Liver (tissue), 9 donors: ENCODE data around the gene SNRPN. TPM values are rescaled to one million over a fixed set of nuclear protein-coding genes. Genes with fewer than 3 reads are reported as not detected.

Experiments used
- DNase-seq: peaks from one replicate; pipeline ENCODE4 v3.0.0-alpha.2; 2017; ENCODE audit warnings: low spot score
- H3K27ac ChIP-seq, 2 donors: one replicate each; pipeline ENCODE4 v1.7.0; 2013; ENCODE audit warnings: inconsistent platforms in 2 of 2, low read length in 2 of 2, control low read depth in 1 of 2, low read depth in 1 of 2, mild to moderate bottlenecking in 1 of 2
- H3K27me3 ChIP-seq, 4 donors: one replicate each; pipeline versions ENCODE4 v1.6.1 to v1.7.0; 2013; ENCODE audit warnings: low read length in 3 of 4, inconsistent platforms in 1 of 4, mild to moderate bottlenecking in 1 of 4, moderate library complexity in 1 of 4; ENCODE audit not compliant: control insufficient read depth in 4 of 4, insufficient read depth in 4 of 4
- H3K36me3 ChIP-seq, 4 donors: one replicate each; pipeline versions ENCODE4 v1.6.1 to v1.7.0; 2013; ENCODE audit warnings: low read length in 3 of 4, mild to moderate bottlenecking in 3 of 4, low read depth in 1 of 4, moderate library complexity in 1 of 4; ENCODE audit not compliant: control insufficient read depth in 4 of 4, insufficient read depth in 3 of 4
- H3K4me1 ChIP-seq, 4 donors: one replicate each; pipeline versions ENCODE4 v1.6.1 to v1.7.0; 2013; ENCODE audit warnings: low read length in 3 of 4, mild to moderate bottlenecking in 3 of 4, moderate library complexity in 1 of 4; ENCODE audit not compliant: control insufficient read depth in 4 of 4, insufficient read depth in 4 of 4
- H3K4me3 ChIP-seq, 3 donors: one replicate each; pipeline versions ENCODE4 v1.6.1 to v1.7.0; 2013; ENCODE audit warnings: low read length in 3 of 3, control low read depth in 1 of 3, low read depth in 1 of 3, mild to moderate bottlenecking in 1 of 3
- H3K9ac ChIP-seq, 2 donors: one replicate each; pipeline ENCODE4 v1.7.0; 2013; ENCODE audit warnings: low read length in 2 of 2, mild to moderate bottlenecking in 2 of 2, moderate library complexity in 2 of 2, control low read depth in 1 of 2, low read depth in 1 of 2
- H3K9me3 ChIP-seq, 4 donors: one replicate each; pipeline versions ENCODE4 v1.6.1 to v1.7.0; 2013; ENCODE audit warnings: low read length in 3 of 4; ENCODE audit not compliant: control insufficient read depth in 4 of 4
- EGR1 ChIP-seq, 2 donors: IDR thresholded peaks; 2 replicates each; pipeline ENCODE4 v1.6.1; 2016 to 2018; ENCODE audit warnings: antibody characterized with exemption in 2 of 2, low read depth in 2 of 2
- FOXA1 ChIP-seq: IDR thresholded peaks from 2 replicates; pipeline ENCODE4 v1.6.1; 2016; ENCODE audit warnings: antibody characterized with exemption
- FOXA2 ChIP-seq: IDR thresholded peaks from 2 replicates; pipeline ENCODE4 v1.6.1; 2016; ENCODE audit warnings: antibody characterized with exemption
- GABPA ChIP-seq, 2 donors: IDR thresholded peaks in 1 of 2; conservative IDR thresholded peaks in 1 of 2; 2 replicates each; pipeline ENCODE4 v1.6.1; 2016; ENCODE audit warnings: antibody characterized with exemption in 2 of 2, mild to moderate bottlenecking in 1 of 2, moderate library complexity in 1 of 2
- HNF4A ChIP-seq, 2 donors: conservative IDR thresholded peaks; 2 replicates each; pipeline ENCODE4 v1.6.1; 2016; ENCODE audit warnings: antibody characterized with exemption in 2 of 2, mild to moderate bottlenecking in 2 of 2
- HNF4G ChIP-seq: IDR thresholded peaks from 2 replicates; pipeline ENCODE4 v1.6.1; 2016; ENCODE audit warnings: antibody characterized with exemption
- JUND ChIP-seq, 2 donors: IDR thresholded peaks; 2 replicates each; pipeline ENCODE4 v1.6.1; 2016; ENCODE audit warnings: antibody characterized with exemption in 2 of 2
- NR2F2 ChIP-seq: IDR thresholded peaks from 2 replicates; pipeline ENCODE4 v1.6.1; 2016; ENCODE audit warnings: antibody characterized with exemption
- RAD21 ChIP-seq, 2 donors: IDR thresholded peaks; 2 replicates each; pipeline ENCODE4 v1.6.1; 2016; ENCODE audit warnings: antibody characterized with exemption in 2 of 2, mild to moderate bottlenecking in 2 of 2
- REST ChIP-seq: IDR thresholded peaks from 2 replicates; pipeline ENCODE4 v1.6.1; 2016; ENCODE audit warnings: antibody characterized with exemption, mild to moderate bottlenecking
- RXRA ChIP-seq, 2 donors: IDR thresholded peaks; 2 replicates each; pipeline ENCODE4 v1.6.1; 2017 to 2018; ENCODE audit warnings: antibody characterized with exemption in 2 of 2, mild to moderate bottlenecking in 1 of 2
- SP1 ChIP-seq: IDR thresholded peaks from 2 replicates; pipeline ENCODE4 v1.6.1; 2018; ENCODE audit warnings: antibody characterized with exemption, mild to moderate bottlenecking
- TAF1 ChIP-seq: conservative IDR thresholded peaks from 2 replicates; pipeline ENCODE4 v1.6.1; 2016; ENCODE audit warnings: antibody characterized with exemption, mild to moderate bottlenecking
- YY1 ChIP-seq: IDR thresholded peaks from 2 replicates; pipeline ENCODE4 v1.6.1; 2016; ENCODE audit warnings: antibody characterized with exemption, mild to moderate bottlenecking
- ZBTB33 ChIP-seq: IDR thresholded peaks from 2 replicates; pipeline ENCODE4 v1.6.1; 2016; ENCODE audit warnings: antibody characterized with exemption
- WGBS: extraction: QIAGEN DNeasy Blood & Tissue Kit; methylation state at CpG from one replicate; pipeline ENCODE4 v1.1.7; 2013; 5-methylcytosine and 5-hydroxymethylcytosine counted together
- polyA plus RNA-seq, 2 donors: library from polyadenylated mRNA; stranded (reverse) in 1 of 2; unstranded in 1 of 2; fragments of 200-250 nt in 1 of 2; fragments of >200 nt in 1 of 2; fragmentation: Nextera tagmentation in 1 of 2; extraction: Ambion mirVana in 1 of 2; gene quantifications; one replicate each; pipeline versions ENCODE4 v1.2.1 to v1.2.3, GENCODE V29; 2013 to 2015
- total RNA-seq, 2 donors: library from RNA; depleted of rRNA; stranded (reverse); fragments of >200 nt; gene quantifications; one replicate each; pipeline ENCODE4 v1.2.3, GENCODE V29; 2014
- TF ChIP-seq, protein P1 (sequence below): IDR thresholded peaks from 2 replicates; pipeline ENCODE4 v1.6.1; 2016; ENCODE audit warnings: antibody characterized with exemption
- TF ChIP-seq, protein P2 (sequence below): IDR thresholded peaks from 2 replicates; pipeline ENCODE4 v1.6.1; 2016; ENCODE audit warnings: antibody characterized with exemption
- TF ChIP-seq, protein P3 (sequence below): fragments of 150-350 bp; IDR thresholded peaks from 2 replicates; pipeline ENCODE4 v1.5.1; 2017; ENCODE audit warnings: improper control_type of control experiment, low read depth, low read length; ENCODE audit not compliant: missing input control
- donor health status: healthy.
- donor health status: healthy.
- donor health status: healthy.
- donor health status: healthy.
- donor health status: healthy.

SNRPN gene
- total and polyA plus RNA-seq, 4 donors, result 29.9 to 90.7 (median 44.4) TPM

DNA sequence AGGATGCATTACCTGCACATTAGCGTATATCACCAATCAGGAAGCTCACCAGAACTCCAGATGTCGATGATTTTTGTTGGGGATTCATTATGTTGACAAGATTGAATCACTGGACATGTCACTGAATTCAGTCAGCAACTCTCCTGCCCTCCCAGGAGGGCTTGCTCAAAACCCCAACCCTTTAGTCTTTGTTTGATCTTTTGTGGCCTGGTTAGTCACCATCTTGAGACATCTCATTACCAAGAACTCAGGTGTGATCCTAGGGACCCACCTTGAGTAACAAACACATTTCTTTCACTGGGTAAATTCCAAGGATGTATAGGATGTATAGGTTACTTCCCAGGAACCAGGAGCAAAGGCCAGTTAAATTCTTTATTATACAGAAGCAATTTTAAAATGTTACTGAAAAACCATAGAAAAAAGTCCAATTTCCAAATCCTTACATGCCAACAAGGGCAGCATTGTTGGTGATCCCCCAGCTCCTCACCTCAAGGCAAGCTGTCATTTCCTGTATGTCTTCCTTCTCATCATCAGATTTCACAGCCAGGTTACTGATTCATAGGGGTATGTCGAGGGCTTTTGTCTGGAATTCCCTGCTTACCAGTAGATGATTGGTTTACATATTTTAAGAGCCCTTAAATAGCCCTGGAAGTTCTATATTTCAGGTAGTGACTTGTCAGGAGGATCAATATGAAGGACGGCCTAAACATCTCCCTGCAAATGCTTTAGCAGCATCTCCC is 11.7 kb downstream of the SNRPN start:
- Histone ChIP-seq H3K27me3 (no peaks in the 10 kb centered on the region), H3K4me3 (no peak overlapping the region), H3K9ac (no peak overlapping the region), H3K4me1 (peaks cover 0 to 3% (median 0%) of the 10 kb centered on the region in 4 donors), H3K9me3 (peaks cover 0 to 2% (median 0%) of the 10 kb centered on the region in 4 donors), H3K27ac (no peak overlapping the region), H3K36me3 (peaks cover 0 to 38% (median 17%) of the 10 kb centered on the region in 4 donors)
- DNase-seq, result no peak
- TF ChIP-seq, protein P1, sequence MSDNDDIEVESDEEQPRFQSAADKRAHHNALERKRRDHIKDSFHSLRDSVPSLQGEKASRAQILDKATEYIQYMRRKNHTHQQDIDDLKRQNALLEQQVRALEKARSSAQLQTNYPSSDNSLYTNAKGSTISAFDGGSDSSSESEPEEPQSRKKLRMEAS, result no peak
- TF ChIP-seq FOXA1 (no peak), FOXA2 (no peak), EGR1 (IDR thresholded peaks at IDR 0.05; ENCODE audit: low read depth in 2 of 2) (no peak)
- 71% methylated on average over 4 of the region's 4 CpGs for WGBS

DNA sequence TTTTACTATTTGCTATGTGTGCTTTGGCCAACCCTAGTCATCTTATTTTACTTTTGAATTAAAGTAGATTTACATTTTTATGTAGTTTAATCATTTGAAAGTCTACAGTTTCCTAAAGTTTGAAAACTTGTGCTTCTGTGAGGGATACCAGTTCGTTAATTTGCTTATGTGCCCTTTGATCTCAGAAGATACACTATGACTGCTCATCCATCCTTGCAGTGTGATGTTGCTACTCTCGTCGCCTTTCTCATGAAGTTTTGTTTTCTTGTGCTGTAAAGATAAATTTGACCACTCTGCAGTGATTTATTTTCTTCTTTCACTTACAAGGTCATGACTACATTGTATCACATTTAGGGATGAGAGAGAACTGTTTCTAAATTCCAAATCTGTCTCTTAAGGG is 16.3 kb downstream of the SNRPN start:
- no peak for DNase-seq
- Histone ChIP-seq H3K36me3 (peaks cover 2 to 45% (median 15%) of the 10 kb centered on the region in 4 donors), H3K9me3 (peaks cover 2 to 9% (median 4%) of the 10 kb centered on the region in 4 donors), H3K9ac (no peak overlapping the region), H3K4me1 (no peaks in the 10 kb centered on the region), H3K27me3 (no peaks in the 10 kb centered on the region), H3K27ac (no peak overlapping the region), H3K4me3 (no peak overlapping the region)
- TF ChIP-seq, protein P2, sequence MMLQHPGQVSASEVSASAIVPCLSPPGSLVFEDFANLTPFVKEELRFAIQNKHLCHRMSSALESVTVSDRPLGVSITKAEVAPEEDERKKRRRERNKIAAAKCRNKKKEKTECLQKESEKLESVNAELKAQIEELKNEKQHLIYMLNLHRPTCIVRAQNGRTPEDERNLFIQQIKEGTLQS, result no peak
- no peak for TF ChIP-seq YY1
- no peak for TF ChIP-seq RXRA (IDR thresholded peaks at IDR 0.05)
- no peak for TF ChIP-seq RAD21 (IDR thresholded peaks at IDR 0.05)
- TF ChIP-seq, protein P1, result no peak
- no peak for TF ChIP-seq TAF1
- no peak for TF ChIP-seq HNF4G
- TF ChIP-seq ZBTB33, result no peak
- no peak for TF ChIP-seq NR2F2
- WGBS, result 78% methylated on average over 3 of the region's 3 CpGs

GRCh38 chr15:24971772-24972171 is 17.0 kb downstream of the SNRPN start:
- no peak overlapping the region for H3K9ac ChIP-seq
- whole genome bisulfite sequencing, result 92% methylated on average over 8 of the region's 8 CpGs
- H3K4me3 ChIP-seq, result no peak overlapping the region
- H3K36me3 ChIP-seq, result peaks cover 4 to 50% (median 18%) of the 10 kb centered on the region in 4 donors
- no peaks in the 10 kb centered on the region for H3K27me3 ChIP-seq
- H3K4me1 ChIP-seq, result no peaks in the 10 kb centered on the region
- H3K27ac ChIP-seq, result no peak overlapping the region
- DNase-seq, result no peak
- peaks cover 2 to 9% (median 4%) of the 10 kb centered on the region in 4 donors for H3K9me3 ChIP-seq
- no peak for TF ChIP-seq RAD21 (IDR thresholded peaks at IDR 0.05)
- TF ChIP-seq HNF4G, result no peak
- TF ChIP-seq, protein P1, result no peak
- no peak for TF ChIP-seq HNF4A (conservative IDR thresholded peaks at IDR 0.05)
- TF ChIP-seq GABPA (IDR thresholded peaks at IDR 0.05 in 1 of 2, conservative IDR thresholded peaks at IDR 0.05 in 1 of 2), result no peak
- no peak for TF ChIP-seq NR2F2
- TF ChIP-seq, protein P3, sequence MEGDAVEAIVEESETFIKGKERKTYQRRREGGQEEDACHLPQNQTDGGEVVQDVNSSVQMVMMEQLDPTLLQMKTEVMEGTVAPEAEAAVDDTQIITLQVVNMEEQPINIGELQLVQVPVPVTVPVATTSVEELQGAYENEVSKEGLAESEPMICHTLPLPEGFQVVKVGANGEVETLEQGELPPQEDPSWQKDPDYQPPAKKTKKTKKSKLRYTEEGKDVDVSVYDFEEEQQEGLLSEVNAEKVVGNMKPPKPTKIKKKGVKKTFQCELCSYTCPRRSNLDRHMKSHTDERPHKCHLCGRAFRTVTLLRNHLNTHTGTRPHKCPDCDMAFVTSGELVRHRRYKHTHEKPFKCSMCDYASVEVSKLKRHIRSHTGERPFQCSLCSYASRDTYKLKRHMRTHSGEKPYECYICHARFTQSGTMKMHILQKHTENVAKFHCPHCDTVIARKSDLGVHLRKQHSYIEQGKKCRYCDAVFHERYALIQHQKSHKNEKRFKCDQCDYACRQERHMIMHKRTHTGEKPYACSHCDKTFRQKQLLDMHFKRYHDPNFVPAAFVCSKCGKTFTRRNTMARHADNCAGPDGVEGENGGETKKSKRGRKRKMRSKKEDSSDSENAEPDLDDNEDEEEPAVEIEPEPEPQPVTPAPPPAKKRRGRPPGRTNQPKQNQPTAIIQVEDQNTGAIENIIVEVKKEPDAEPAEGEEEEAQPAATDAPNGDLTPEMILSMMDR, result no peak
- no peak for TF ChIP-seq EGR1 (IDR thresholded peaks at IDR 0.05; ENCODE audit: low read depth in 2 of 2)
- TF ChIP-seq REST, result no peak
- no peak for TF ChIP-seq FOXA2
- TF ChIP-seq JUND (IDR thresholded peaks at IDR 0.05), result no peak
- no peak for TF ChIP-seq YY1
- TF ChIP-seq, protein P2, result no peak
- TF ChIP-seq SP1, result no peak
- no peak for TF ChIP-seq RXRA (IDR thresholded peaks at IDR 0.05)
